ENCODE results near the gene CSRP1. TPM values are rescaled to one million over a fixed set of nuclear protein-coding genes. Genes with fewer than 3 reads are reported as not detected.

CSRP1 gene
- total RNA-seq, 1 donor from 2014 or later: 729 TPM

DNA sequence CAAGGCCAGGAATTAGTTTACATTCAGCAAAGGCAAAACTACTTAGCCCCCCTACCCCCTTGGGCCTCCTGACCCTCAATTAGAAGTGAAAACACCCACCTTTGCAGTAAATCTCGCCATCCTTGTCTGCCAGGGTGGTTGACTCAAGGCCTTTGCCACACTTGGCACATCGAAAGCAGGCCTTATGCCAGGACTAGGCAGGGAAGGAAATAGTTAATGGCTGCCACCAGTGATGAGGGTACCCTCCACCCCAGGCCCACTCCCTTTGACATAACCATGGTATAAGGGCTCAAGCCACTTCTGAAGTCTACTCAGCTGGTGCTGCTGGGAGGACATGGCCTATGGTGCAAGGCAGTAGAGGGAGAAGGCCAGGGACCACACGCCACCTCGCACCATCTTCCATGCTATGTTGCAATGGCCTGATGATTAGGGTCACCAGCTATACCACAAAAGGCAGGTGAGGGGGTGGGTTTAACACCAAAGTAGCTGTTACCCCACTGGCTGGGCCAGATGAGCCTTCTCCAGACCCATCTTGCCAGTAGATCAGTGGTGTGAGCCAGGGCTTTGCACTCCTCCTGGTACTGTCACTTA, 21.6 kb downstream of the CSRP1 start:
- peaks cover 0 to 34% of the 10 kb centered on the region in 2 donors for H3K36me3 ChIP-seq
- TF ChIP-seq POLR2AphosphoS5 (IDR thresholded peaks at IDR 0.05; ENCODE audit: insufficient read depth in 1 of 2, low read depth in 1 of 2): no peak
- TF ChIP-seq POLR2A (IDR thresholded peaks at IDR 0.05): no peak
- TF ChIP-seq, protein P1, sequence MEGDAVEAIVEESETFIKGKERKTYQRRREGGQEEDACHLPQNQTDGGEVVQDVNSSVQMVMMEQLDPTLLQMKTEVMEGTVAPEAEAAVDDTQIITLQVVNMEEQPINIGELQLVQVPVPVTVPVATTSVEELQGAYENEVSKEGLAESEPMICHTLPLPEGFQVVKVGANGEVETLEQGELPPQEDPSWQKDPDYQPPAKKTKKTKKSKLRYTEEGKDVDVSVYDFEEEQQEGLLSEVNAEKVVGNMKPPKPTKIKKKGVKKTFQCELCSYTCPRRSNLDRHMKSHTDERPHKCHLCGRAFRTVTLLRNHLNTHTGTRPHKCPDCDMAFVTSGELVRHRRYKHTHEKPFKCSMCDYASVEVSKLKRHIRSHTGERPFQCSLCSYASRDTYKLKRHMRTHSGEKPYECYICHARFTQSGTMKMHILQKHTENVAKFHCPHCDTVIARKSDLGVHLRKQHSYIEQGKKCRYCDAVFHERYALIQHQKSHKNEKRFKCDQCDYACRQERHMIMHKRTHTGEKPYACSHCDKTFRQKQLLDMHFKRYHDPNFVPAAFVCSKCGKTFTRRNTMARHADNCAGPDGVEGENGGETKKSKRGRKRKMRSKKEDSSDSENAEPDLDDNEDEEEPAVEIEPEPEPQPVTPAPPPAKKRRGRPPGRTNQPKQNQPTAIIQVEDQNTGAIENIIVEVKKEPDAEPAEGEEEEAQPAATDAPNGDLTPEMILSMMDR (IDR thresholded peaks at IDR 0.05): no peak
- no peak overlapping the region for H3K4me3 ChIP-seq
- no peak for DNase-seq (ENCODE audit: extremely low spot score in 2 of 2)
- H3K27me3 ChIP-seq: no peaks in the 10 kb centered on the region
- peaks cover 48% of the 10 kb centered on the region for H3K4me1 ChIP-seq
- no peaks in the 10 kb centered on the region for H3K9me3 ChIP-seq
- intact Hi-C loops (cut with DNase I): no loop called here
- H3K27ac ChIP-seq: peak overlapping the region; percentile 42

DNA sequence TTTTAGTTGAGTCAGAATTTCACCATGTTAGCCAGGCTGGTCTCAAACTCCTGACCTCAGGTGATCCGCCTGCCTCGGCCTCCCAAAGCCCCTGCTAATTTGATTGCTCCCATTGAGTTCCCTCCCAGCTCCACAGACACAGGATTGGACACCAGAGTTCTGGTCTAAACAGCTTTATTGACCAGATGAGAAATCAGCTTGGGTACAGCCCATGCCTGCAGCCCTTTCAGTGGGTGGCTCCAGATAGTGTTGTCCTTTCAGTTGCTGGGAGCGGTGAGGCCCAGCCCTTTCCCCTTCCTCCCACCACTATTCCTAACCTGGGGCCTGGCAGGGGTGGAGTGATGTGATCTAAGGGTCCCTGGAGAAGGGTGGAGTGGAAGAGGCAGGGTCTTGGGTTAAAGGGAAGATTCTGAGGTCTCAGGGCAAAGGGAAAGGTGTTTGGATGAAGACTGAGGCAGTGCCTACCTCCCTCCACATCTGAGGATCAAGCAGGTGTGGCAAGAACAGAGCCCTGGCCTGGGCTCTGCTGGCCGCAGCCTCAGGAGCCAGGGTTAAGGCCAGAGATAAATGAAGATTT, 23.5 kb downstream of the CSRP1 start:
- peak overlapping the region; percentile 83 for H3K27ac ChIP-seq
- H3K36me3 ChIP-seq: peaks cover 0 to 30% of the 10 kb centered on the region in 2 donors
- no peak for DNase-seq (ENCODE audit: extremely low spot score in 2 of 2)
- no peaks in the 10 kb centered on the region for H3K9me3 ChIP-seq
- TF ChIP-seq POLR2AphosphoS5 (IDR thresholded peaks at IDR 0.05; ENCODE audit: insufficient read depth in 1 of 2, low read depth in 1 of 2) (peak in 1 of 2 donors; percentile 53), POLR2A (IDR thresholded peaks at IDR 0.05) (no peak)
- H3K4me1 ChIP-seq: peaks cover 35% of the 10 kb centered on the region
- intact Hi-C loops (cut with DNase I): loop anchor here (2.0 to 5.0 kb wide), 2 partner anchors 29 to 36 kb away; no protein-coding TSS in a partner anchor
- H3K27me3 ChIP-seq: no peaks in the 10 kb centered on the region
- no peak overlapping the region for H3K4me3 ChIP-seq

DNA sequence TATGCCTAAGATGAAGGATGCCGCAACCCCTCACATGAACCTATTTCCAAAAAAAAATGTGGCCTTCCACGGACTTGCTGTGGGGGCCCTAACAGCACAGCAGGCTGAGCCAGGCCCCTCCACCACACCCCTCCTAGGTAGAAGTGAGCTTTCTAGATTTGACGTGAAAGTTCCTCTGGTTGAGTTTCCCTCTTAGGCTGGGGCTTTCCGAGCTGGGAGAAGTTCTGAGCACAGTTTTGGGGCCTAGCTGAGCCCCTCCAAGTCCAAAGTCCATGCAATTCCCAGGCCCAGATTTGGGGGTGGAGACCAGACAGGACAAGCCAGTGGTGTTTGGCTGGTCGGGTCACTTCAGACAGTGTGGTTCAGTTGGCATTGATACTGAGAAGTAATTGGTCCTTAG, 24.2 kb downstream of the CSRP1 start:
- TF ChIP-seq, protein P1 (IDR thresholded peaks at IDR 0.05): no peak
- TF ChIP-seq POLR2A (IDR thresholded peaks at IDR 0.05): no peak
- TF ChIP-seq POLR2AphosphoS5 (IDR thresholded peaks at IDR 0.05; ENCODE audit: insufficient read depth in 1 of 2, low read depth in 1 of 2): no peak
- peaks cover 0 to 24% of the 10 kb centered on the region in 2 donors for H3K36me3 ChIP-seq
- H3K27me3 ChIP-seq: no peaks in the 10 kb centered on the region
- H3K27ac ChIP-seq: peak overlapping the region; percentile 83
- DNase-seq (ENCODE audit: extremely low spot score in 2 of 2): no peak
- no peaks in the 10 kb centered on the region for H3K9me3 ChIP-seq
- peaks cover 30% of the 10 kb centered on the region for H3K4me1 ChIP-seq
- H3K4me3 ChIP-seq: no peak overlapping the region
- intact Hi-C loops (cut with DNase I): loop anchor here (2.0 to 5.0 kb wide), 2 partner anchors 30 to 35 kb away; no protein-coding TSS in a partner anchor

DNA sequence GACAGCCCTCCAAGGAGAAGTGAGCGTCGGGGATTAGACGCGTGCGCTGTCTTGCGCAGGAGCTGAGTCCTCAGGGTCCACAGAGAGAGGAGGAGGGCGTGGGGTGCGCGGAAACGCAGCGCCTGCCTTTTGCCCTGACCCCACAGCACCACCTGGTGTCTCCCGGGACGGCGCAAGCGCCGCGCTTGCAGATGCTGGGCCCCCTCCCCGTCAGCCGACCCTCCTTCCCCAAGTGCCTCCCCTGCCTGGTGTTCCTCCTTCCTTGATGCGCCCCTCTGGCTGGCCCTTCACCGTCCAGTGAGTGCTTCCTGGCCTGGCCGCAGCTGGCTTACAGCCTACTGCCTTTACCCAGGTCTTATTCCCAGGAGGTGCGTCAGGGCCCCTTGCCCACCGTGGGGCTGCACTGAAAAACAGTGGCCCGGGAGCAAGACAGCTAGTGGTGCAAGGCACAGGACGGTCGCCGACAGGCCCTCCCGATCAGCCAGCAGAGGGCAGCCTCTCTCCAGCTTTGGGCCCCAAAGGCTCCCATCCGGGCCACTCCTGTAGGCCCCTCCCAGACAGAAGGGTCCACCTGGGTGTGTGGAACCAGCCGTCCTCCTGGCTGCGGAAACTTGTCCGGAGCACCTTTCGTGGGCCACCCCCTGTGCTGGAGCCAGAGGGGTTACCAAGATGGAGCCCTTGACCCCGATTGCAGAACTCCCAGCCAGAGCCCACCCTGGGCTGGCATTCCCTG, 25.0 kb downstream of the CSRP1 start:
- H3K9me3 ChIP-seq: no peaks in the 10 kb centered on the region
- H3K27ac ChIP-seq: peak overlapping the region; percentile 83
- intact Hi-C loops (cut with DNase I): loop anchor here (2.0 to 5.0 kb wide), 2 partner anchors 31 to 35 kb away; no protein-coding TSS in a partner anchor
- H3K4me1 ChIP-seq: peaks cover 32% of the 10 kb centered on the region
- no peaks in the 10 kb centered on the region for H3K27me3 ChIP-seq
- DNase-seq (ENCODE audit: extremely low spot score in 2 of 2): no peak
- TF ChIP-seq POLR2A (IDR thresholded peaks at IDR 0.05) (no peak), POLR2AphosphoS5 (IDR thresholded peaks at IDR 0.05; ENCODE audit: insufficient read depth in 1 of 2, low read depth in 1 of 2) (peak; percentile 34 to 62)
- TF ChIP-seq, protein P1 (IDR thresholded peaks at IDR 0.05): peak; percentile 89 to 95 (median 95)
- H3K4me3 ChIP-seq: peak overlapping the region; percentile 41
- peaks cover 0 to 24% of the 10 kb centered on the region in 2 donors for H3K36me3 ChIP-seq

DNA sequence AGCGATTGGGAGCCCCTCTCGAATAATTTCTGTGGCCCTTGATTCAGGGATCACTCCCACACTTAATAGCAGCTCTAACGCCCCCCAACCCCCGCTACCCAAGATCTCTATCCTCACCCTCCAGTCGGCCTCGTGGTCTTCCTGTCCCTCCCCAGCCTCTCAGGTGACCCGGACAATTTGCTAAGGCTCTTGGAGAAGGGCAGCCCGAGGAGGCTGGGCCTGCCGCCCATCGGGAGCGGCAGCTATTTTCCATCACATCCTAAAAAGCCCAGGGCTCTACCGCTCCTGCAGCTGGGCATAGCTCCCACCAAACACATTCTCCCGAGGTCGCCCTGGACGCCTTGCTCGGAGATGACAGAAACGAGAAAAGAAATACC, 25.9 kb downstream of the CSRP1 start:
- intact Hi-C loops (cut with DNase I): loop anchor here (5.0 kb wide), 1 partner anchor 34 kb away; no protein-coding TSS in a partner anchor
- TF ChIP-seq POLR2AphosphoS5 (IDR thresholded peaks at IDR 0.05; ENCODE audit: insufficient read depth in 1 of 2, low read depth in 1 of 2): peak in 1 of 2 donors; percentile 9
- TF ChIP-seq POLR2A (IDR thresholded peaks at IDR 0.05): no peak
- TF ChIP-seq, protein P1 (IDR thresholded peaks at IDR 0.05): no peak
- peaks cover 34% of the 10 kb centered on the region for H3K4me1 ChIP-seq

More for the DNA sequence above, 25.9 kb downstream of the CSRP1 start:
- peaks cover 0 to 18% of the 10 kb centered on the region in 2 donors for H3K36me3 ChIP-seq
- H3K27me3 ChIP-seq: no peaks in the 10 kb centered on the region
- DNase-seq (ENCODE audit: extremely low spot score in 2 of 2): no peak
- peak overlapping the region; percentile 41 for H3K4me3 ChIP-seq
- H3K27ac ChIP-seq: peak overlapping the region; percentile 83
- no peaks in the 10 kb centered on the region for H3K9me3 ChIP-seq
